ENCODE data around the gene TRIP11. TPM values are rescaled to one million over a fixed set of nuclear protein-coding genes. Genes with fewer than 3 reads are reported as not detected.

The TRIP11 gene
- total RNA-seq, 1 donor from 2014 or later = 27.0 TPM

GRCh38 chr14:92012121-92012748 lies 27.6 kb downstream of the TRIP11 start:
- H3K4me3 ChIP-seq = no peak overlapping the region
- TF ChIP-seq POLR2AphosphoS5 (IDR thresholded peaks at IDR 0.05; ENCODE audit: insufficient read depth in 1 of 2, low read depth in 1 of 2) = no peak
- no peak for TF ChIP-seq CTCF (IDR thresholded peaks at IDR 0.05)
- no peak for TF ChIP-seq POLR2A (IDR thresholded peaks at IDR 0.05)
- no peaks in the 10 kb centered on the region for H3K27me3 ChIP-seq
- H3K9me3 ChIP-seq = no peaks in the 10 kb centered on the region
- intact Hi-C loops (cut with DNase I) = no loop called here
- H3K36me3 ChIP-seq = peaks cover 0 to 58% of the 10 kb centered on the region in 2 donors
- H3K27ac ChIP-seq = no peak overlapping the region
- H3K4me1 ChIP-seq = no peaks in the 10 kb centered on the region
- DNase-seq (ENCODE audit: extremely low spot score in 2 of 2) = no peak

- H3K4me3 ChIP-seq = no peak overlapping the region
- DNase-seq (ENCODE audit: extremely low spot score in 2 of 2) = no peak
- H3K27ac ChIP-seq = no peak overlapping the region
- intact Hi-C loops (cut with DNase I) = no loop called here
- H3K36me3 ChIP-seq = peaks cover 0 to 57% of the 10 kb centered on the region in 2 donors
- H3K4me1 ChIP-seq = no peaks in the 10 kb centered on the region
- no peaks in the 10 kb centered on the region for H3K27me3 ChIP-seq
- no peaks in the 10 kb centered on the region for H3K9me3 ChIP-seq
- no peak for TF ChIP-seq POLR2A (IDR thresholded peaks at IDR 0.05)
- TF ChIP-seq CTCF (IDR thresholded peaks at IDR 0.05) = no peak
- no peak for TF ChIP-seq POLR2AphosphoS5 (IDR thresholded peaks at IDR 0.05; ENCODE audit: insufficient read depth in 1 of 2, low read depth in 1 of 2)
Observed at GRCh38 chr14:92010644-92011043, 29.2 kb downstream of the TRIP11 start.

GRCh38 chr14:92009604-92010003 lies 30.3 kb downstream of the TRIP11 start:
- Histone ChIP-seq H3K36me3 (peaks cover 0 to 55% of the 10 kb centered on the region in 2 donors), H3K27ac (no peak overlapping the region), H3K27me3 (no peaks in the 10 kb centered on the region), H3K9me3 (no peaks in the 10 kb centered on the region), H3K4me3 (no peak overlapping the region), H3K4me1 (no peaks in the 10 kb centered on the region)
- DNase-seq (ENCODE audit: extremely low spot score in 2 of 2) = no peak
- intact Hi-C loops (cut with DNase I) = no loop called here
- TF ChIP-seq POLR2A (IDR thresholded peaks at IDR 0.05) = no peak
- no peak for TF ChIP-seq POLR2AphosphoS5 (IDR thresholded peaks at IDR 0.05; ENCODE audit: insufficient read depth in 1 of 2, low read depth in 1 of 2)
- TF ChIP-seq CTCF (IDR thresholded peaks at IDR 0.05) = no peak

GRCh38 chr14:92005019-92005418 lies 34.8 kb downstream of the TRIP11 start:
- H3K9me3 ChIP-seq = no peaks in the 10 kb centered on the region
- TF ChIP-seq POLR2AphosphoS5 (IDR thresholded peaks at IDR 0.05; ENCODE audit: insufficient read depth in 1 of 2, low read depth in 1 of 2) = no peak
- no peak for TF ChIP-seq CTCF (IDR thresholded peaks at IDR 0.05)
- no peak for TF ChIP-seq POLR2A (IDR thresholded peaks at IDR 0.05)
- H3K27ac ChIP-seq = no peak overlapping the region
- peaks cover 0 to 32% of the 10 kb centered on the region in 2 donors for H3K36me3 ChIP-seq
- H3K4me3 ChIP-seq = no peak overlapping the region
- intact Hi-C loops (cut with DNase I) = no loop called here
- no peak for DNase-seq (ENCODE audit: extremely low spot score in 2 of 2)
- no peaks in the 10 kb centered on the region for H3K4me1 ChIP-seq
- H3K27me3 ChIP-seq = no peaks in the 10 kb centered on the region

GRCh38 chr14:92004062-92004461 lies 35.8 kb downstream of the TRIP11 start:
- Histone ChIP-seq H3K4me3 (no peak overlapping the region), H3K4me1 (no peaks in the 10 kb centered on the region), H3K27me3 (no peaks in the 10 kb centered on the region), H3K9me3 (no peaks in the 10 kb centered on the region), H3K36me3 (peaks cover 0 to 34% of the 10 kb centered on the region in 2 donors), H3K27ac (no peak overlapping the region)
- no peak for DNase-seq (ENCODE audit: extremely low spot score in 2 of 2)
- intact Hi-C loops (cut with DNase I) = no loop called here
- no peak for TF ChIP-seq POLR2A (IDR thresholded peaks at IDR 0.05)
- TF ChIP-seq POLR2AphosphoS5 (IDR thresholded peaks at IDR 0.05; ENCODE audit: insufficient read depth in 1 of 2, low read depth in 1 of 2) = no peak
- no peak for TF ChIP-seq CTCF (IDR thresholded peaks at IDR 0.05)
